Activated CD8-positive, alpha-beta memory T cell treated with anti-CD3 and anti-CD28 coated beads, Interleukin-2, amount 50 U/mL, for 4 hours (primary cell): Measurements from ENCODE around the gene SNX13.
"Not testable (repeated sequence)": the region's sequence is repeated elsewhere in the genome, so short reads cannot be mapped to it uniquely, and the experiment has no call there.

ENCODE experiments used
- DNase-seq: peaks from one replicate; pipeline ENCODE4 v3.0.0-alpha.2; 2020

The SNX13 gene

DNA sequence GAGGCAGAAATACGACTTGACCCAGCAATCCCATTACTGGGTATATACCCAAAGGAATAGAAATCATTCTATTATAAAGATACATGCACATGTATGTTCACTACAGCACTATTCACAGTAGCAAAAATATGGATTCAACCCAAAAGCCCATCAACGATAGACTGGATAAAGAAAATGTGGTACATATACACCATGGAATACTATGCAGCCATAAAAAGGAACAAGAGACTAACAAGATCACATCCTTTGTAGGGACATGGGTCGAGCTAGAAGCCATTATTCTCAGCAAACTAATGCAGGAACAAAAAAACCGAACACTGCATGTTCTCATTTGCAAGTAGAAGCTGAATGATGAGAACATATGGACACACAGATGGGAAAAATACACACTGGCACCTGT is 31.0 kb downstream of the SNX13 start:
- not testable (repeated sequence) for DNase-seq

DNA sequence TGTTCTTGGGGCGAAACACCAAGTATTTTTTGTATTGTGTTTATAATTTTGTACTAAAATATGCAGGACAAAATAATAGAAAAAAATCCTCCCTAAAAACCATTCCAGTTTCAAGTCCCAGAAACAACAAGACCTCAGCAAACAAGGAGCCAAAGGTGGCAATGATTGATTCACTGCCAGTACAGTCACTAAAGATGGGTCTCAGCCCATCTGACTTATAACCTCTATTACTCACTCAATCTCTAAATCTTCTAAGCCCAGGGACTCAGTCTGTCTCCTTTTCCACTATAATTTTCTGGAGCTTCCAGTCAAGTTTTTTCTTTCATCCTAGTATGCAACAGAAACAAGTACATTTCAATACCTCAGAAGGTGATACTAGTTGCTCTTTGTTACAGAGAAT is 33.3 kb downstream of the SNX13 start:
- DNase-seq: no peak

DNA sequence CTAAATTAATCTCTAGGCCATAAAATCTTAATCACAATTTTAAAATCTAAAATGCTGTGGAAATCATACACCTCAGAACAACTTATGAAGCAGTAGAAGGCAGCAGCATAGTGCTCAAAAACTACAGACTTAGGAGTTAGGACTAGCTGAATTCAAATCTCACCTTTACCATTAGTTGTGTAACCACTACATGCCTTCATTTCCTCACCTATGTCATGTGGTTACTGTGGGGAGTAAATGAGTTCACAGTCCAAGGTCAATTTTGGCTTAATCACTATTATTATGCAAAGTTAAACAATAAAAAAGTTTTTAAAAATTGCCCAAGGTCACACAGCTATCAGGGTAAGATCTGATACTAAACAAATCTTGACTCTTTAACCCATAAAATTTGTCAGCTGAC is 37.0 kb downstream of the SNX13 start:
- DNase-seq: no peak

DNA sequence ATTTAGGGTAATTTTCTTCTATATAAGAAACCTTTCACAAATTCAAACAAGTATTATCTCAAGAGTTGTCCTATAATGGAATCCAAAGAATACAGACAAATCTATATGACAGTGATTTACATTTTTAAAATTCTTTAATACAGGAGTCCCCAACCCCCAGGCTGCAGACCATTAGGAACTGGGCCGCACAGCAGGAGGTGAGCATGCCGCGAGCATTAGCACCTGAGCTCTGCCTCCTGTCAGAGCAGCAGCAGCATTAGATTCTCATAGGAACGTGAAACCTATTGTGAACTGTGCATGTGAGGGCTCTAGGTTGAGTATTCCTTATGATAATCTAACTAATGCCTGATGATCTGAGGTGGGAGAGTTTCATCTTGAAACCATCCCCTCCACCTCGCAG is 37.7 kb downstream of the SNX13 start:
- DNase-seq: no peak

DNA sequence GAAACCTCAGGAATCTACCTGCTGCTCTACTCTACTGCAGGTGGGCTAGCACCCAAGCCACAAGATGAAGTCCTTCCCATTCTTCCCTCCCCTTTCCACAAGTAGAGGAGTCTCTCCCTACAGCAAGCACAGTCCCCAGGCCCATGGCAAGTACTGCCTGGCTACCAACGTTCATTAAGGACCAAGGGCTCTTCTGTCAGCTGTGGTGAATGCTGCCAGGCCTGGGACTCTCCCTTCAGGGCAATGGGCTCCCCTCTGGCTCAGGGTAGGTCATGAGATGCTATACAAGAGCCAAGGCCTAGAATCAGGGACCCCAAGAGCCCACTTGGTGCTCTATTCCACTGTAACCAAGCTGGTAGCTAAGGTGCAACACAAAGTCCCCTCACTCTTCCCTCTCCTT is 39.8 kb downstream of the SNX13 start:
- no peak for DNase-seq

DNA sequence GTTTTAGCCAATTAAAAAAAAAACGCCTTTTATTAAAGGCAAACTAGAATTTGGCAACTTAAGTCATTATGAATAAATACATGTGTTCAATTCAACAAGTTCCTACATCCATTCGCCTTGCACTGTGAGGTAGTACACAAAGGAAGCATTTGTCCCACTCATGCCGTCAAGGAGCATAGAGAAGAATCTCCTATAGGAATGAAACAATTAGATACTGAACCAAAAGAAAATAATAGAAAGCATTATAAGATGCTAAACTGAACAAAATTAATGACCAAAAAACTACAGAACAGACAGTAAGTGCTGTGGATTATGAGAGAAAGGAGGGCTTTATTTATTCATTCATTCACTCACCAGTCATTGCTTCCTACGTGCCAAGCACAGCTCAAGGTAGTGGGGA is 42.2 kb downstream of the SNX13 start:
- DNase-seq: no peak

DNA sequence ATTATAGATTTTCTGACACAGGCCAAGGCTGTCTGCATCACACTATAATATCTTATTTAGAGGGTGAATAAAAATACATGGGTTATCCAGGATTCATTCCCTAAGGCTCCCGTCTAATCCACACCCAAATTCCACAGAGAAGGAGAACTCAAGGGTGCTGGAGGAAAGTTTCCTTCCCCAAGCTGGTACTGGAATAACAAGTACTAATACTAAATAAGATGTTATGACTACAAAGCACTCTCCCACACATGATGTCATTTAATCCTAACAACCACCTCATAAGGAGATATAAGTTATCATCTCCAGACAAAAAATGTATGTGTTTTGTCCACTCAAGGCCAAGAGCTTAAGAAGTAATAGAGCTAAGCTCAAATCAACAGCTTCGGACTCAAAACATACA is 53.0 kb downstream of the SNX13 start:
- DNase-seq: no peak

DNA sequence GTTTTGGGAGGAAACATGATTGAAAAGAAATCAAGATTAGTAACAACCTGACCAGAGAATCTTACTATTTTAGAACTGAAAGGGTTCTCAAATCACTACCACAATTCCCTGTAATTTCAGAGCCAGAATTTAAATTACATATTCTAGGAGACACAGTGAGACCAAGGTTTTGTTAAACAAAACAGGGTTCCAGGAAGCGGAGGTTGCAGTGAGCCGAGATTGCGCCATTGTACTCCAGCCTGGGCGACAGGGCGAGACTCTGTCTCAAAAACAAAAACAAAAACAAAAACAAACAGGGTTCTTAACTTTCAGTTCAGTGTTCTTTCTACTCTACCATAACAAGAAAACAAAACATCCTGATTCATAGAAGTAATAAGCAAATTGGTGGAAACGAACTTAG is 57.6 kb downstream of the SNX13 start:
- no peak for DNase-seq

DNA sequence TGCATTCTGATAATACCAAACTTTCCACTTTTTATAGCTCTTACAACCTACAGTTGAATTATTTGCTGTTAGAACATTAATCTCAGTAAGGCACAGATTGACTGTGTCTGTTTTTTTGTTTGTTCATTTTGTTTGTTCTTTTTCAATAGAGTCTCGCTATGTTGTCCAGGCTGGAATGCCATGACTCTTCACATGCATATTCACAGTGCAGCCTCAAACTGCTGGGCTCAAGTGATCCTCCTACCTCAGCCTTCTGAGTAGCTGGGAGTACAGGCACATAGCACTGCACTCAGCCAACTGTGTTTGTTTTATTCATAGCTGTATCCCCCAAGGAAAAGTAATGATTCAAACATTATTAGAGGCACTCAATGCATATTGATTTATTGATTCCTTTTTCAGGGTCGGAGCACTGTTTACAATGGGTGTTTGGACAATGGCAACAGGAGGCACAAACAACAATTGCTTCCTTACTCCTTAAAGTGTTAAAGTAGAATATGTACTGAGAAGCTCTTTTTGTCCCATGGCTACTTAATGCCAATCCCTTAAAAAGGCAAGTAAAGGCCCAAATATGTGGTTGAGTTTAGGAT is 61.1 kb downstream of the SNX13 start:
- no peak for DNase-seq

DNA sequence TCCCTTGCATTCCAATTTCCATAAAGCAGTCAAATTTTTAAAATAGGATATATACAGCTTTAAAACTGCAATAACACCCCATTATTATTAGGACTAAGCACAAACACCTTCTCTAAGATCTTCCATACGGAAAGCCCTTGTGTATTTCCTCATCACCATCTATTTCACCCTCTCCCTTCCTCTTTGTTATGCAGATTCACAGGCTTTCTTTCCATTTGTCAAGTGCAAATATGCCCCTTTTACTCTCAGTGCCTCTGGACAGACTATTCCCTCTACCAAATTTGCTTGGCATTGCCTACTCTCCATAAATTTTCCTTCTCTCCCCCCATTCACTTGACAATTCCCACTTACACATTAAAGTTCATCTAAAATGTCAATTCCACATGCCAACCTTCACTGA is 61.7 kb downstream of the SNX13 start:
- no peak for DNase-seq

DNA sequence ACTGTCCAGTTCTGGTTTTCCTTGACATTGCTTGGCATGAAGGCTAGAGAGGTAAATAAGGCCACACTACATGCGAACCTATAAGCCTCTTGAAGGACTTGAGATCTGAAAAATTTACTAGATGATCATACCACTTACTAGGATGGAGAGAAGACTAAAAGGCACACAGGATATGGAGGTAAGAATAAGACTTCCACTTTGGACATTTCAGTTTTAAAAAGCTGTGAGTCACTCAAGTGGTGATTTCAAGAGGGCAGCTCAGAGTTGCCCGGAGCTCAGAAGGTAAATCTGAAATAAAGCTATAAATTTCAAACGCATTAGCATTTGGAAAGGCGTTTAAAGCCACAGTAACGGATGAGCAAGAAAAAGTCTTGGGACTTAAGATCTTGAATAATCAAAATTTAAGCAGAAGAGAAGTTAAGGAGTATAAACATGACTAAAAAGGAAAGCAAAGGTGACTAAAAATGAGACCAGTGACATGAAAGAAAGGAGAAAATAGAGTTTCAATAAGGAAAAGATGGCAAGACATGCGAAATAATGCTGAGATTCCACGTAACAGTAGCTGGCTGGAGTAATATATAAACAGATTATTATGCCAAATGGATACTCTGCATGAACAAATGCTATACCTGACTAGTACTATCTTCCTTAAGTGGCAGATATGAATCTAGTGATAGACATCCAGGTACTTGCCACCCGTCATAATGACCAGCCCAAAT is 68.3 kb downstream of the SNX13 start:
- no peak for DNase-seq

DNA sequence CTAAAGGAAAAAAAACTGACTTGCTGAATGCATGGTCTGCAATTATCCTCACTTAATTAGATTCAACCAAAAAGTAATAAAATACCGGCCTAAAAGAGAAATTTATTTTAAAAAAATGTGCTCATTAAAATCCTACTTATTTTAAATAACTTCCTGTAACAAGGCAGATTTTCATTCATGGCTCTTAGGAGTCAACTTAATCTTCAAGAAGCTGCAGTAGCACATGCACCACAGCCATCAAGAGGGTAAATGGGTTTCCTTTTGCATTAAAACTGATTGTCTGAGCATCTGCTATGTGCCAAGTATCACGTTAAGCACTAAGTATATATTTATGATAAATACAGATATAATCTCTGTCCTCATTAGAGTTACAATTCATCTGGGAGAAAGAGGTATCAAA is 69.9 kb downstream of the SNX13 start:
- DNase-seq: no peak

DNA sequence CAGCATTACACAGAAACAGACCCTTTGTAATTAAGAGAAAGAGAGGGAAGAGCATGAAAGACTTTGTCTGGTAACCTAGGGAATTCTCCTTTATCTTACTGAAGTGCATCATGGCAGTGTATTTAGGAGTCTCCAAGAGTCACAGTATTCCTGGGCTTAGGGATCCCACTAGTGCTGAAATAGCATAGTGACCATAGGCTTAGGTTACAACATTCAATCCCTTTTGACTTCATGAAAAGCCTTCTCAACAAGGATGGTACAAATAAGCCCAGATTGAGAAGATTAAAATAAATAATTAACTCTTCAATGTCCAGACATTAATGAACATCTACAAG is 76.5 kb downstream of the SNX13 start:
- DNase-seq: no peak

DNA sequence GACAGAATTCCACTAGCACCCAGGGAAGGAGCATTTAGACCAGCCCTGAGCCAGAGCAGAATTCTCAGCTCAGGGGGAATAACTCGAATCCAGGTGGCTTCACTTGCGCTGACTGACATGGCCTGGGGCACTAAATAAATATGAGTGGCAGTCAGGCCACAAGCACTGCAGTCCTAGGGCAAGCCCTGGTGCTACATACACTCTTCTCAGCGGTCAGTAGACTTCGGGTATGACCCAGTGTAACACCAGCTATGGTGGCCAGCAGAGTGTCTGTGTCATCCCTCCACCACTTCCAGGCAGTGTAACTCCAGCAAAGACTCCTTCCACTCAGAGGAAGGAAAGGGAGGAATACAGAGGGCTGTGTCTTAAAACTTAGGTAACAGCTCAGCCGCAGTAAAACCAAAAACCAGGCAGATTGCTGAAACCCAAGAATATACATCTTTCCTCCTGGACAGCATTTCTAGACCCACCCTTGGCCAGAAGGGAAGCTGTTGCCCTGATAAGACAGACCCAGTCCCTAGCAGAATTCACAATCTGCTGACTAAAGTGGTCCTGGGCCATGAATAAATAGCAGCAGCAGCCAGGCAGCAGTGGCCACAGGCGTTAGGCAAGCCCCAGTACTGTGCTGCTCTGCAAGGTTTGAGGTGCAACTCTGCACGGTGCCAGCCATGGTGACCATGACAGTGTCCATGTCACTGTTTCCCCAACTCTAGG is 77.0 kb downstream of the SNX13 start:
- no peak for DNase-seq

DNA sequence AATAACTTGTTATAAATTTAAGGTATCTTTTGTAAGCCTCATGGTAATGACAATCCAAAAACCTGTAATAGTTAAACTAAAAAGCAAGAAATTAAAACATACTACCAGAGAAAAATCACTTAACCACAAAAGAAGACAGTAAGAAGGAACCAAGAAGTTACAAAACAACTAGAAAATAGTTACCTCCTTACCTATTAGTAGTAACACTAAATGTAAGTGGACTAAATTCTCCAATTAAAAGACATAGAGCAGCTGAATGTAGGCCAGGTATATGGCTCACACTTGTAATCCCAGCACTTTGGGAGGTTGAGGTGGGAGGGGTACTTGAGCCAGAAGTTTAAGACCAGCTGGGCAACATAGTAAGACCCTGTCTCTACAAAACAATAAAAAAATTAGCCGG is 84.0 kb downstream of the SNX13 start:
- DNase-seq: no peak

DNA sequence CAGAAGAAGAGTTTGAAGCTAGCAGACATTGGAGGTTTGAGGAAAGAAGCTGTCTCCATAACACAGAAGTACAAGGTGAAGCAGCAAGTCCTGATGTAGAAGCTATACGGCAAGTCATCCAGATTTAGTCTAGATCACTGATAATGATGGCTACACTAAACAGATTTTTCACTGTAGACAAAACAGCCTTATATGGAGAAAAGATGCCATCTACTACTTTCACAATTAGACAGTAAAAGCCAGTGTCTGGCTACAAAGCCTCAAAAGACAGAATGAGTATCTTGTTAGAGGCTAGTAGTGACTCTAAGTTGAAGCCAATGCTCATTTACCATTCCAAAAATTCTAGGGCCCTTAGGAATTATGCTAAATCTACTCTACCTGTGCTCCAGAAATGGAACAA is 85.1 kb downstream of the SNX13 start:
- no peak for DNase-seq

DNA sequence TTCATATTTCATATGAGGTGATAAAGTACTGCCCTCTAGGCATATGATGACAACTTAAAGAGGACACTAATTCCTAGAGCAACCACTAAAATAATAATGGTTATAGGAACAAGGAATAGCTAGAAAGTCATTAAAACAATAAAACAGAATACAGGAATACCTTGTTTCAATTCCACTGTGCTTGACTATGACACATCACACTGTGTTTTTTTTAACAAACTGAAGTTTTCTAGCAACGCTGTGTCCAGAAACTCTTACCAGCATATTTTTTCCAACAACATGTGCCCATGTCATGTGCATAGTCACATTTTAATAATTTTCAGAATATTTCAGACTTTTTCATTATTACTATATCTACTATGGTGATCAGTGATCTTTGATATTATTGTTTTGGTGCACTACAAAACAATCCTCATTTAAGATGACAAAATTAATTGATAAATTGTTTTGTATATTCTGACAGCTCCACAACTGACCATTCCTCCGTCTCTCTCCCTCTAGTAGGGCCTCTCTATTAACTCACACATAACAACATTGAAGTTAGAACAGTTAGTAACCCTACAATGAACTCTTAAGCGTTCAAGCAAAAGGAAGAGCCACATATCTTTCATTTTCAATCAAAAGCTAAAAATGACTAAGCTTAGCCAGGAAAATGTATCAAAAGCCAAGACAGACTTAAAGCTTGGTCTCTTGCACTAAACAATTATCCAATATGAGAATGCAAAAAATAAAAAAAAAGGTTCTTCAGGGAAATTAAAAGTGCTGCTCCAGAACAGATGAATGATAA is 85.8 kb downstream of the SNX13 start:
- DNase-seq: no peak

DNA sequence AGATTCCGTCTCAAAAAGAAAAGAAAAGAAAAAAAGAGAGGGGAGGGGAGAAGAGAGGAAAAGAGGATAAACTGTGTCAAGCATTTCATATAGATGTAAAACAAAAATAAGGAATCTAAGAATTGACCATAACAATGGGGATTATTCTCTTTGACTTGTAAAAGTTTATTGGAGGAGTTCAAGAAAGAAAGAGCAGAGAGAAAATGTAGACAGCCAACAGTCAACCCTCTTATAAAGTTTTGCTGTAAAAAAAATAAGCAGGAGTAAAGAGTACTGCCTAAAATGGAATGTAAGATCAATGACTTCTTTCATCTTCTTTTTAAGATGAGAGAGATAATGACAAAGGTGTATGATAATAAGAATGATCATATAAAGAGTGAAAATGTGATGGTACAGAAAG is 87.9 kb downstream of the SNX13 start:
- DNase-seq: no peak

DNA sequence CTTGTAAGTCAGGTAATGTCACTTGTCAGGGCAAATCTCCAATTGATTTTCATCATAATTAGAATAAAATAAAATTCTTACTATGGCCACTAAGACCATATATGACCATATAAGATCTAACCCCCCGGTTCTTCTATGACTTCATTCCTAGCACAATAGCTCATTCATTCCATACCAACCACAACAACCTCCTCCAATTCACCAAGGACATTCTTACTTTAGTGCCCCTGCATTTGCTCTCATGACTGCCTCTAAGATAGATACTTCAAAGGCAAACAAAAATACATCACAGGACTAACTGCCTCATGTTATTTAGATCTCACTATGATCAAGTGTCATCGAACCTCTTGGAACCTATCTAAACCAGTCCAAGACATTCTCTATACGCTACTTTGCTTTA is 90.8 kb downstream of the SNX13 start:
- DNase-seq: no peak

DNA sequence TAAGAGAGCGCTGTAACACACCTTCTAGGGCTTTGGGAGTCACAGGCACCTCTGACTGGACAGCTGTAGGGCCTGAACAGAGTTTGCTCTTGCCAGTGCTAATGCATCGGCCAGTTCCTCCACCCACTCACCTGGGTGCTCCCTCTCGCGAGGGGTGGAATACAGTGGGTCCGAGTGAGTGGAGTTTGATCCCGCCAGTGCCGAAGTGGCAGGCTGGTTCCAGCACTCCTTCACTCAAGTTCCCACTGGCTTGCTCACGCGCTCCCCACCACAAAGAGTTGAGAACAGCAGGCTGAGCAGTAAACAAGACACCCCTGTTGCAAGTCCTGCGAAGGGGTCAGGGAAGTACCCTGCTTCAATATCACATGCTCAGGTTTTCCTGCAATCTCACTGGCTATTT is 91.8 kb downstream of the SNX13 start:
- DNase-seq: no peak

DNA sequence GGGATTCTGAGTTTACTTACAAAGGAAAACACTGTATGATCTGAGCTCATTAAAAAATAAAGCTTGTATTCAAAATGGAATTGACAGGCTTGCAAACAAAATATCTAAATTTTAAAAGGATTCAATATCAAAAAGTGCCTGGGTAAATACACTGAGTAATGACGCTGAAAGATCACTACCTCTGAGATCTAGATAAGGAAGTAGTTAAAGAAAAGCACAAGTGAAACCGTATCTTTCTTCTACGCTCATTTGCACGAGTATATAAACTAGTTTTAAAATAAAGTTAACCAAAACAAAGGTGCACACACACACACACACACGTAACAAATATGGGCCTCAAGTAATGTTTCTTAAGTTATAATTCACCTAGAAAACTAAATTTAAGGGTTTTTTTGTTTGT is 93.4 kb downstream of the SNX13 start:
- DNase-seq: no peak

DNA sequence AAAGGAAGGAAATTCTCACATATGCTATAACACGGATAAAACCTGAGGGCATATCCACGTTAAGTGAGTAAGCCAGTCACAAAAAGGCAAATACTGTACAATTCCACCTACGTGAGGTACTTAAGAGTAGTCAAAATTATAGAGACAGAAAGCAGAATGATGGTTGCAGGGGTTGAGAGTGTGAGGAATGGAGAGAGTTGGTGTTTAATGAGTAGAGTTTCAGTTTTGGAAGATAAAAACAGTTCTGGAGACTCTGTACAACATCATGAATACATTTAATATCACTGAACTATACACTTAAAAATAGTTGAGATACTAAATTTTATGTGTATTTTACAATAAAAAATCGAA is 95.1 kb downstream of the SNX13 start:
- no peak for DNase-seq

DNA sequence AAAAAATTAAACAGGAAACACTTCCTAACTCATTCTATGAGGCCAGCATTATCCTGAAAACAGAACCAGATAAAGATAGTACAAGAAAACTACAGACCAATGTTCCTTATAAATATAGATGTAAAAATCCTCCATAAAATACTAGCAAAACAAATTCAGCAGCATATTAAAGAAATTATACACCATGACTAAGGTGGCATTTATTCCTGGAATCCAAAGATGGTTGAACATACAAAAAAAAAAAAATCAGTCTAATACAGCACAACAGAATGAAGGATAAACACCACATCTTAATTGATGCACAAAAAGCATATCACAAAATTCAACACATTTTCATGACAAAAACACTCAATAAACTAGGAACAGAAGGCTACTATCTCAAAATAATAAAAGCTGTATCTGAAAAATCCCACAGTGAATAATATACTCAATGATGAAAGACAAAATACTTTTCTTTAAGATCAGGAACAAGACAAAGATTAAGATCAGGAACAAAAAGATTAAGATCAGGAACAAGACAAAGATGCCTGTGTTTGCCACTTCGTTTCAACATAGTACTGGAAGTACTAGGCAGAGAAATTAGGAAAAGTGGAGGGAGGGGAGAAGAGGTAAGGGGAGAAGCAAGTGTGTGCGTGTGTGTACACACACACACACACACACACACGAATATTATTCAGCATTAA is 95.6 kb downstream of the SNX13 start:
- DNase-seq: no peak
